Measurements from ENCODE around the gene PI4K2B.
"Not testable (repeated sequence)": the region's sequence is repeated elsewhere in the genome, so short reads cannot be mapped to it uniquely, and the experiment has no call there.

Gene PI4K2B

DNA sequence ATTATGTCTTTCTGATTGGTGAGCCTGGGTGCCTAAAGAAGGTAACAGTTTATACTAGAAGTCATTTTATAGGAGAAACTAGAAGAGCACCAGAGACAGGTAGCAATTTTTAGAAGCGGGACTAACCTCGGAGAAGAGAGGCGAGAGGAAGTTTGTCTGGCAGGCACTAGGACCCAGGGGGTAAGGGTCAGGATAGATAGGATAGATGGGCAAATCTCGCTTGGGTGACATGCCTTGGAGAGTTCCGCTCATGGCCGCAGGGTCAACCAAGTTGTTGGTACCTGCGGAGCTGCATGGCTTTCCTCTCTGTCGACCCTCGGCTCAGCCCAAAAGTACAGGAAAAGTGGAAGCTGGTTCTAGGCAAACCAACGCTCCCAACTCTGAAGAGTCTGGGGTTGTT, 11.3 kb downstream of the PI4K2B start:
- no peak for DNase-seq

- DNase-seq: no peak
Measured at GRCh38 chr4:25246680-25247611, 13.1 kb downstream of the PI4K2B start.

DNA sequence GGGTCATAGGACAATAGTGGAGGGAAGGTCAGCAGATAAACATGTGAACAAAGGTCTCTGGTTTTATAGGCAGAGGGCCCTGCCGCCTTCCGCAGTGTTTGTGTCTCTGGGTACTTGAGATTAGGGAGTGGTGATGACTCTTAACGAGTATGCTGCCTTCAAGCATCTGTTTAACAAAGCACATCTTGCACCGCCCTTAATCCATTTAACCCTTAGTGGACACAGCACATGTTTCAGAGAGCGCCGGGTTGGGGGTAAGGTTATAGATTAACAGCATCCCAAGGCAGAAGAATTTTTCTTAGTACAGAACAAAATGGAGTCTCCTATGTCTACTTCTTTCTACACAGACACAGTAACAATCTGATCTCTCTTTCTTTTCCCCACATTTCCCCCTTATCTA, 15.0 kb downstream of the PI4K2B start:
- not testable (repeated sequence) for DNase-seq

DNA sequence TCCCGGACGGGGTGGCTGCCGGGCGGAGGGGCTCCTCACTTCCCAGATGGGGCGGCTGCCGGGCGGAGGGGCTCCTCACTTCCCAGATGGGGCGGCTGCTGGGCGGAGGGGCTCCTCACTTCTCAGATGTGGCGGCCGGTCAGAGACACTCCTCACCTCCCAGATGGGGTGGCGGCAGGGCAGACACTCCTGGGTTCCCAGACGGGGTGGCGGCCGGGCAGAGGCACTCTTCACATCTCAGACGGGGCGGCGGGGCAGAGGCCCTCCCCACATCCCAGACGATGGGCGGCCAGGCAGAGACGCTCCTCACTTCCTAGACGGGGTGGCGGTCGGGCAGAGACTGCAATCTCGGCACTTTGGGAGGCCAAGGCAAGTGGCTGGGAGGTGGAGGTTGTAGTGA, 15.7 kb downstream of the PI4K2B start:
- not testable (repeated sequence) for DNase-seq

DNA sequence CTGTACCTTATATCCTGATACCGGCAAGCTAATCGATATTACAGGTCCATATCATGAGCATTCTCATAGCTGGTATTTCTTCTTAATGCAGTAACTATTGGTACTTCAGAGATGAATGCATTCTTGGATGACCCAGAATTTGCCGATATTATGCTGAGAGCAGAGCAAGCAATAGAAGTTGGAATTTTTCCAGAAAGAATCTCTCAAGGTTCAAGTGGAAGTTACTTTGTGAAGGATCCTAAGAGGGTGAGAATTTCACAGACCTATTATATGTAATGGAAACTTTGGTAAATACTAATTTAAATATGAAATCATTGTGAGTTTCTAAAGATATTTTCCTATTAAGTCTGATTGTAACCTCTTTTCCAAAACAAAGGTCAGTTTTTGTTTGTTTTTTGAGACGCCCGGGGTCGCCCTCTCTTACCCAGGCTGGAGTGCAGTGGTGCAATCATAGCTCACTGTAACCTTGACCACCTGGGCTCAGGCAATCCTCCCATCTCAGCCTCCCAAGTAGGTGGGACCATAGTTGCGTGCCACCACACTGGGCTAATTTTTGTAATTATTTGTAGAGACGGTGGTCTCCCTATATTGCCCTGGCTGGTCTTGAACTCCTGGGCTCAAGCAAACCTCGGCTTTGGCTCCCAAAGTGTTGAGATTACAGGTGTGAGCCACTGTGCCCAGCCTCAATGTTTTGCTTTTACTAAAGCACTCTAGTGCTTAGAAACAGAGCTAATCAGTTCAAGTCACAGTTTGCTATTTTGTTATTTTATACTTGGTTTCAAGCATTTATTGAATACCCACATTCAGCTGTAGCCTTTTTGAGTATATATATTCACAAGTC, 18.6 kb downstream of the PI4K2B start:
- no peak for DNase-seq

- no peak for DNase-seq
Measured at GRCh38 chr4:25253071-25253445, 19.2 kb downstream of the PI4K2B start.

GRCh38 chr4:25253786-25254185, 20.0 kb downstream of the PI4K2B start:
- not testable (repeated sequence) for DNase-seq

DNA sequence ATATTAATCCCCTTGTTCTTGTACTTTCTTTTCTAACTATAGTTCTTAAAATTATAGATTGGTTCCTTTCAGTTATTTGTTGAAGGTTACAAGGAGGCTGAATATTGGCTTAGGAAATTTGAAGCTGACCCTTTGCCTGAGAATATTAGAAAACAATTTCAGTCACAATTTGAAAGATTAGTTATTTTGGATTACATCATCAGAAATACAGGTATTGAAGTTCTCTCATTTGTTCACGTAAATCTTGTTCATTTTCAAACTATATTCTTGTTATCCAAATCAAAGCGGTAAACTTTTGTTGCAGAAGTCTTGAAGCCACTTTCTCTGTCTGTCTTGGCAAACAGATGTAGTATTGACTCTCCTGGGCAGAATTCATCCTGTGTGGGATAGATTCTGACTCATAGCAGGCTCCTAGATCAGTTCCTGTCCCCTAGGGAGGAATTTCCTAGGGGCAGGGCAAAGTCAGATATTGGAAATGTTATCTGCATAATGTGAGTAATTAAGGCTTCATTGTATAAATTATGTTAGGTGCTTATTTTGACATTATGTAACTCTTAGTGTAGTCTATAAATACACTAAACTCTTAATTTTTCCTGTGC, 25.2 kb downstream of the PI4K2B start:
- DNase-seq: no peak

GRCh38 chr4:25271866-25272265, 38.0 kb downstream of the PI4K2B start:
- DNase-seq: no peak

- no peak for DNase-seq
Measured at GRCh38 chr4:25280210-25280609, 46.4 kb downstream of the PI4K2B start.

DNA sequence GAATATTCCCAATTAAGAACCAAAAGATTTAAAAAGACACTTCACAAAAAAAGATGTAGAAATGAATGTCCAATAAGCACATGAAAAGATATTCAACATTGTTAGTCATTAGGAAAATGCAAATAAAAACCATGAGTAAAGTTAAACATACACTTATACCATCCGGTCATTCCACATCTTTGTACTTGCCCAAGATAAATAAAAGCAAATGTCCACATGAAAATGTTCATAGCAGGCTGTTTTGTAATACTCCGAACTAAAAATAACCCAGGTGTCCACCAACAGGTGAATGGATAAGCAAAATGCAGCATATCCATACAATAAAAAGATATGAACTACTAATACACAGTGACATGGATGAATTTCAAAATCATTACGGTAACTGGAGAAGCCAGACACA, 50.1 kb downstream of the PI4K2B start:
- DNase-seq: no peak

GRCh38 chr4:25284466-25284865, 50.6 kb downstream of the PI4K2B start:
- no peak for DNase-seq

DNA sequence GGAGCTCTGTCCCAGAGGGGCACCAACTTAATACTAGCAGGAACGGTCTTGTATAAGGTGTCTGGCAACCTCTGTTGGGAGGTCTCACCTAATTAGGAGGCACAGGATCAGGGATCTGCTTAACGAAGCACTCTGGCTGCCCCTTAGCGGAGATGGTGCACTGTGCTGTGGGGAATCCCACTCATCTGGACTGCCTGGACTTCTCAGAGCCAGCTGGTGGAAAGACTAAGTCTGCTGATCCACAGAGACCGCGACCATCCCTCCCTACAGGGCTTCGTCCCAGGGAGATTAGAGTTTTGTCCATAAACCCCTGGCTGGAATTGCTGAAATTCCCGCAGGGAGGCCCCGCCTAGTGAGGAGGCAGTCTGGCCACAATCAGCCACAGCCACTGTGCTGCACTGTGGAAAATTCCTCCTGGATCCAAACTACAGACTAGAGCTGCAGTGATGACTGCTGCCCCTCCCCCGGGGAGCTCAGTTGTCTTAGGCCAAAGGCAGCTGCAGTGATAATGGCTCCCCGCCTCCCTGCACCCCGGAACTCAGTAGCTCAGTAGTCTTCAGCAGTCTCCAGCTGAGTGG, 56.7 kb downstream of the PI4K2B start:
- DNase-seq: no peak

DNA sequence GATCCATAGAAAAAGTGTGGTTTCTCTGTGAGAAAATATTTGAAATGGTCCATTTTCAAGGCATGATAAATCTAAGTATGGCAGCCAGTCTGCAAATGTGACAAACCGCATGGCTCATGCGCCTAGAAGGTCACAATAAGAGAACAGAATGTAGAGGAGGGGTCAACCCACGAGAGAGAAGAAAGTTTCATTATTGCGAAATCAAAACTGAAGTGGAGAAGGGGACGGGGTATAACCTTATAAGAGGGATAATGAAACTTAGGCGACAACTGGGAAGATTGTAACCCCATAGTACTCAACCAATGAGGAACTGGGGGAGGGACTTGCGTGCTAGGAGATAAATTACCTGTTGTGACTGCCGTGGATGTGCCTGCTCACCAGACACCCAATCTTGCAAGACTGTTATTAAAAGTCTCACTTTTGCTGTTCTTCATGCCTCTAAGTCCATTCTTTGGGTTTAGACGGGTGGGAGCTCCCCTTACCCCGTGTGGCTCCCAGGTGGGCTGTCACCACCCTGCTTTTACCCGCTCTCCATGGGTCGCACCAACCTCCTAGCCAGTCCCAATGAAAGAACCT, 57.4 kb downstream of the PI4K2B start:
- DNase-seq: no peak

DNA sequence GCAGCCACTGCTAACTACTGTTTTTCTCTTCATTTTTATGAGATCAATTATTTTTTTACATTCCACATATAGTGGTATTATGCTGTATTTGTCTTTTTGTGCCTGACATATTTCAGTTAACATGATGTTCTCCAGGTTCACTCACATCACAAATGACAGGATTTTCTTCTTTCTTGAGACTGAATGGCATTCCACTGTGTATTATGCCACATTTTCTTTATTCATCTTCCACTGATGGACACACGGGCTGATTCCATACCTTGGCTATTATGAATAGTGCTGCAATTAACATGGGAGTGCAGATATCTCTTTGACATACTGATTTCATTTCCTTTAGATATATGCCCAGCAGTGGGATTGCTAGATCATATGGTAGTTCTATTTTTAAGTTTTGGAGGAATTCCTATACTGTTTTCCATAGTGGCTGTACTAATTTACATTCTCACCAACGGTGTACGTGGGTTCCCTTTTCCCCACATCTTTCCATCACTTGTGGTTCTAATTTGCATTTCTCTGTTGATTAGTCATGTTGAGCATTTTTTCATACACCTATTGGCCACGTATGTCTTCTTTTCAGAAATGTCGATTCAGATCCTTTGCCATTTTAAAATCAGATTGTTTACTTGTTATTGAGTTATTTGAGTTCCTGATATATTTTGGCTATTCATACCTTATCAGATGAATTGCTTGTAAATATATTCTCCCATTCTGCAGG, 63.9 kb downstream of the PI4K2B start:
- no peak for DNase-seq

- no peak for DNase-seq
Measured at GRCh38 chr4:25299476-25300203, 65.8 kb downstream of the PI4K2B start.

DNA sequence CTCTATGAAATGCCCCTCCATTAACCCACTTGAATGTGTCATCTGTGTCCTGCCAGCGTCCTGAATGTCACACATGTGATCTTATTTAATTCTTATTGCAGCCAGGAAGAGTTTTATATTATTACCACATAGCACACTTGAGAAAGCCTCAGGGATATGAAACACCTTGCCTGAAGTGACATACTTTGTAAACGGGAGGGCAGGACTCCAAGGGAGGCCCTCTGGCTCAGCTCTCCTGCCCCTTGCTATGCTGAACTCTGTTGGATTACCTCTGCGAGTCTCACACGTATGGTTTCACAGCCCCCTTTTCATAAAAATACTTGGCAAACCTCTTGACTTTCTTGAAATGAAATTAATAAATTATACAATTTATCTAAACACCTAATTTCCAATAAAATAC, 67.6 kb downstream of the PI4K2B start:
- DNase-seq: no peak

DNA sequence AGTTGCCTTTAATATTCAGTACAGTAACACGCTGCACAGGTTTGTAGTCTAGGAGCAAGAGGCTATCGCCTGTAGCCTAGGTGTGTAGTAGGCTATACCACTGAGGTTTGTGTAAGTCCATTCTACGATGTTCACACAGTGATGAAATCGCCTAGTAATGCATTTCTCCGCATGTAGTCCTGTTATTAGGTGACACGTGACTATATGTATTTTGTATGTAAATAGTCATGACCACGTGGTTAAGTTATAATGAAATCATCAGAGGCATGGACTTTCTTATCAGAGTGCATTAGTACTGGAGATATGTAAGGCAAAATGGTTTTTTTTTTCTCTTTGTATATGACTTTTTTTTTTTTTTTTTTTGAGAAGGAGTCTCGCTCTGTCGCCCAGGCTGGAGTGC, 68.8 kb downstream of the PI4K2B start:
- DNase-seq: no peak

DNA sequence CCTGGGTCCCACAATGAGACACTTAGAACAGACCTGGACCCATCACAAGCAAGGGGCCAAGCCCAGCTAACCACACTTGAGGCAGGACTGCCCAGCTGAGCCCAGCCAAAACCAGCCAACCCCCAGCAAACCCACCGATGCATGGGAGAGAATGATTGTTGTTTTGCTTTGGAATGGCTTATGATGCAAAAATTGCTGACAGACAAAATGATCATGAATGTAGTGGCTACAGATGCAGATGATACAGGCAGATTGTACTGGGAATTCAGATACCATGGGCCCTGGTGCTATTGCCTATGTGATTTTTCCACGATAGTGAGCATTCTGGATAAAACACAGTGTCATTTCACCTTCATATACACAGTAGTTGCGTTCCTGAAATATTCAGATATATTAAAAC, 69.7 kb downstream of the PI4K2B start:
- no peak for DNase-seq

DNA sequence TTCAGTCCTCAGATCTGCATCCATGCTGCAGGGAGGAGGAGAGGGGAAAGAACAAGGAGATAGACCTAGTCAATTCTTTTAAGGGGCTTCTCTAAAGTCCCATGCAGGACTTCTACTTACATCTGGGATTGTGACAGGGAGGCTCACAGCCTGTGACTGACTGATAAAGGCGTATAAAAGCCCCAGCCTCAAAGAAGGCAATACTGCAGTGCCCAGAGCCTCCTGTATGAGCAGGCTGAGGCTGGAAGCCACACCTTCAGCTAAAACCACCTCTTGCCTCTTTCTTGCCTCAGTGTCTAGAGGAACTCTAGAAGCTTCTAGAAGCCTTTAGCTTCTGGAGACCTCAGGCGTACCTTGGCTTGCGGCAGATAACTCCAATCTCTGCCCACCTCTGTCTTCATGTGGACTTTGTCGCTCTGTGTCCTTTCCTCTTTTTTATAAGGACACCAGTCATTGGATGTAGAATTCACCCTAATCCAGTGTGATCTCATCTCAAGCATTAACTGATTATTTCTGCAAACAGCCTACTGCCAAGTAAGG, 72.8 kb downstream of the PI4K2B start:
- DNase-seq: no peak

DNA sequence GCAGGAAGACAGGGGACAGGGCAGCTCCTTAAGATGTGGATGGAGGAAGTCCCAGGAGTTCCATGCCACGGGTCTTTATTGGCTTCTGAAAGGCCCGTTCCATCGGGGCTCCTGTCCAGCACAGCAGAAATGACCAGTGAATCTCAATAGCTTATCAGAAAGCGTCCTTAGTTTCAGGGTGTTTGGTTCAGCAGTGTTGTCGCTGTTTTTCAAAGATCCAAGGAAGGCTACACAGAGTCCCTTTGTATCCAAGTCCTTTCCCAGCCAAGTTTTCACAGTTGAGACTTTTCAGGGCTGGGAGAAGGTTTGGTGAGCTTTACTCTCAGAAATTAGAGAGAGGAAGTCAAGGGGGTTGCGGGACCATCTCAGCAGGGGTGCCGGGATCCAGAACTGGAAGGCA, 73.8 kb downstream of the PI4K2B start:
- DNase-seq: no peak

Data from activated CD4-positive, alpha-beta T cell treated with anti-CD3 and anti-CD28 coated beads for 4 hours (primary cell).